HepG2 (cell line): ENCODE data around the gene DNAJA2. TPM values are rescaled to one million over a fixed set of nuclear protein-coding genes. Genes with fewer than 3 reads are reported as not detected.

Source experiments
- EP300 ChIP-seq, 3 experiments: sonication (generic) in 1 of 3; formaldehyde crosslinking in 1 of 3; IDR thresholded peaks; 2 replicates each; pipeline versions ENCODE4 v1.5.1 to v1.6.1; 2011 to 2020; ENCODE audit warnings: low read depth in 2 of 3, low read length in 2 of 3, borderline replicate concordance in 1 of 3, improper control_type of control experiment in 1 of 3, mild to moderate bottlenecking in 1 of 3, missing genetic modification reagents in 1 of 3, moderate library complexity in 1 of 3
- GABPB1 ChIP-seq: IDR thresholded peaks from 2 replicates; pipeline ENCODE4 v1.6.1; 2016; ENCODE audit warnings: mild to moderate bottlenecking, missing genetic modification reagents, moderate library complexity, missing compliant biosample characterization
- THAP9 ChIP-seq: sonication (generic); formaldehyde crosslinking; IDR thresholded peaks from 2 replicates; pipeline ENCODE4; 2020; ENCODE audit warnings: missing genetic modification reagents, mild to moderate bottlenecking, borderline replicate concordance
- UBTF ChIP-seq: sonication (generic); formaldehyde crosslinking; IDR thresholded peaks from 2 replicates; pipeline ENCODE4 v1.4.0; 2020; ENCODE audit warnings: mild to moderate bottlenecking, missing genetic modification reagents
- ZNF432 ChIP-seq: sonication (generic); formaldehyde crosslinking; IDR thresholded peaks from 2 replicates; pipeline ENCODE4 v1.5.0; 2020; ENCODE audit warnings: missing genetic modification reagents, mild to moderate bottlenecking, borderline replicate concordance
- ZNF740 ChIP-seq: sonication (generic); formaldehyde crosslinking; IDR thresholded peaks from 2 replicates; pipeline ENCODE4 v1.4.0; 2020; ENCODE audit warnings: missing genetic modification reagents
- ZNF788 ChIP-seq: sonication (generic); formaldehyde crosslinking; IDR thresholded peaks from 2 replicates; pipeline ENCODE4 v1.5.0; 2020; ENCODE audit warnings: mild to moderate bottlenecking, missing genetic modification reagents, borderline replicate concordance
- polyA plus RNA-seq, 8 experiments: library from polyadenylated mRNA; depleted of rRNA in 3 of 8; stranded (reverse) in 7 of 8; unstranded in 1 of 8; fragments of >200 nt; fragmentation: Illumina TruSeq in 4 of 8; extraction: Trizol in 4 of 8; gene quantifications; 2 replicates each; pipeline versions ENCODE4 v1.2.1 to v1.2.3, GENCODE V29; 2011 to 2016; ENCODE audit warnings: low read depth in 4 of 8, missing spikeins in 1 of 8, mixed read lengths in 1 of 8; ENCODE audit not compliant: insufficient read depth in 1 of 8
- total RNA-seq, 5 experiments: library from RNA; depleted of rRNA; stranded (reverse); fragments of >200 nt; fragmentation: Illumina TruSeq; extraction: Trizol; gene quantifications; 2 replicates each; pipeline ENCODE4 v1.2.3, GENCODE V29; 2016; ENCODE audit warnings: low read depth in 1 of 5
- TF ChIP-seq, protein P1 (sequence below): sonication (generic); formaldehyde crosslinking; IDR thresholded peaks from one replicate; pipeline ENCODE4 v1.5.1; 2020; ENCODE audit warnings: mild to moderate bottlenecking, missing genetic modification reagents; ENCODE audit errors: not compliant biosample characterization
- TF ChIP-seq, protein P2 (sequence below): sonication (generic); formaldehyde crosslinking; IDR thresholded peaks from 2 replicates; pipeline ENCODE4 v1.4.0; 2020; ENCODE audit warnings: mild to moderate bottlenecking, low read depth, missing genetic modification reagents

The DNAJA2 gene
- total and polyA plus RNA-seq, 2 of the 13 experiments (the other 11 are each of a cell fraction or from before 2014, with no cell fraction given) = 25.4 to 176 TPM

GRCh38 chr16:46929378-46930332 is 43.8 kb downstream of the DNAJA2 start (continued):
- TF ChIP-seq, protein P1, sequence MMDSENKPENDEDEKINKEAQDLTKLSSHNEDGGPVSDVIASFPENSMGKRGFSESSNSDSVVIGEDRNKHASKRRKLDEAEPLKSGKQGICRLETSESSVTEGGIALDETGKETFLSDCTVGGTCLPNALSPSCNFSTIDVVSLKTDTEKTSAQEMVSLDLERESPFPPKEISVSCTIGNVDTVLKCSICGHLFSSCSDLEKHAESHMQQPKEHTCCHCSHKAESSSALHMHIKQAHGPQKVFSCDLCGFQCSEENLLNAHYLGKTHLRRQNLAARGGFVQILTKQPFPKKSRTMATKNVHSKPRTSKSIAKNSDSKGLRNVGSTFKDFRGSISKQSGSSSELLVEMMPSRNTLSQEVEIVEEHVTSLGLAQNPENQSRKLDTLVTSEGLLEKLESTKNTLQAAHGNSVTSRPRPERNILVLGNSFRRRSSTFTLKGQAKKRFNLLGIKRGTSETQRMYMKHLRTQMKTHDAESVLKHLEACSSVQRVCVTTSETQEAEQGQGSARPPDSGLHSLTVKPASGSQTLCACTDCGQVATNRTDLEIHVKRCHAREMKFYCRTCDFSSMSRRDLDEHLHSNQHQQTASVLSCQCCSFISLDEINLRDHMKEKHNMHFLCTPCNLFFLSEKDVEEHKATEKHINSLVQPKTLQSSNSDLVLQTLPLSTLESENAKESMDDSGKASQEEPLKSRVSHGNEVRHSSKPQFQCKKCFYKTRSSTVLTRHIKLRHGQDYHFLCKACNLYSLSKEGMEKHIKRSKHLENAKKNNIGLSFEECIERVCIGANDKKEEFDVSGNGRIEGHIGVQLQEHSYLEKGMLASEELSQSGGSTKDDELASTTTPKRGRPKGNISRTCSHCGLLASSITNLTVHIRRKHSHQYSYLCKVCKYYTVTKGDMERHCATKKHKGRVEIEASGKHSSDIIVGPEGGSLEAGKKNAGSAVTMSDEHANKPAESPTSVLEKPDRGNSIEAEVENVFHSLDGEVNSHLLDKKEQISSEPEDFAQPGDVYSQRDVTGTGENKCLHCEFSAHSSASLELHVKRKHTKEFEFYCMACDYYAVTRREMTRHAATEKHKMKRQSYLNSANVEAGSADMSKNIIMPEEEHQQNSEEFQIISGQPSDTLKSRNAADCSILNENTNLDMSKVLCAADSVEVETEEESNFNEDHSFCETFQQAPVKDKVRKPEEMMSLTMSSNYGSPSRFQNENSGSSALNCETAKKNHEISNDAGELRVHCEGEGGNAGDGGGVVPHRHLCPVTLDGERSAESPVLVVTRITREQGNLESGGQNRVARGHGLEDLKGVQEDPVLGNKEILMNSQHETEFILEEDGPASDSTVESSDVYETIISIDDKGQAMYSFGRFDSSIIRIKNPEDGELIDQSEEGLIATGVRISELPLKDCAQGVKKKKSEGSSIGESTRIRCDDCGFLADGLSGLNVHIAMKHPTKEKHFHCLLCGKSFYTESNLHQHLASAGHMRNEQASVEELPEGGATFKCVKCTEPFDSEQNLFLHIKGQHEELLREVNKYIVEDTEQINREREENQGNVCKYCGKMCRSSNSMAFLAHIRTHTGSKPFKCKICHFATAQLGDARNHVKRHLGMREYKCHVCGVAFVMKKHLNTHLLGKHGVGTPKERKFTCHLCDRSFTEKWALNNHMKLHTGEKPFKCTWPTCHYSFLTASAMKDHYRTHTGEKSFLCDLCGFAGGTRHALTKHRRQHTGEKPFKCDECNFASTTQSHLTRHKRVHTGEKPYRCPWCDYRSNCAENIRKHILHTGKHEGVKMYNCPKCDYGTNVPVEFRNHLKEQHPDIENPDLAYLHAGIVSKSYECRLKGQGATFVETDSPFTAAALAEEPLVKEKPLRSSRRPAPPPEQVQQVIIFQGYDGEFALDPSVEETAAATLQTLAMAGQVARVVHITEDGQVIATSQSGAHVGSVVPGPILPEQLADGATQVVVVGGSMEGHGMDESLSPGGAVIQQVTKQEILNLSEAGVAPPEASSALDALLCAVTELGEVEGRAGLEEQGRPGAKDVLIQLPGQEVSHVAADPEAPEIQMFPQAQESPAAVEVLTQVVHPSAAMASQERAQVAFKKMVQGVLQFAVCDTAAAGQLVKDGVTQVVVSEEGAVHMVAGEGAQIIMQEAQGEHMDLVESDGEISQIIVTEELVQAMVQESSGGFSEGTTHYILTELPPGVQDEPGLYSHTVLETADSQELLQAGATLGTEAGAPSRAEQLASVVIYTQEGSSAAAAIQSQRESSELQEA = peak; percentile 94
- TF ChIP-seq GABPB1 (CRISPR knock-in tag) (0 out of 2 replicates have a peak, but pooled peaks have one; percentile 31), ZNF432 (no peak), ZNF740 (CRISPR knock-in tag) (no peak), ZNF788 (CRISPR knock-in tag) (0 out of 2 replicates have a peak, but pooled peaks have one; percentile 18), THAP9 (CRISPR knock-in tag) (no peak), EP300 (IDR thresholded peaks at IDR 0.05; ENCODE audit: low read depth in 2 of 2, low read length in 2 of 2) (no peak), EP300 (CRISPR knock-in tag; IDR thresholded peaks at IDR 0.05; ENCODE audit: borderline replicate concordance) (no peak), UBTF (CRISPR knock-in tag) (0 out of 2 replicates have a peak, but pooled peaks have one; percentile 37)
- TF ChIP-seq, protein P2, sequence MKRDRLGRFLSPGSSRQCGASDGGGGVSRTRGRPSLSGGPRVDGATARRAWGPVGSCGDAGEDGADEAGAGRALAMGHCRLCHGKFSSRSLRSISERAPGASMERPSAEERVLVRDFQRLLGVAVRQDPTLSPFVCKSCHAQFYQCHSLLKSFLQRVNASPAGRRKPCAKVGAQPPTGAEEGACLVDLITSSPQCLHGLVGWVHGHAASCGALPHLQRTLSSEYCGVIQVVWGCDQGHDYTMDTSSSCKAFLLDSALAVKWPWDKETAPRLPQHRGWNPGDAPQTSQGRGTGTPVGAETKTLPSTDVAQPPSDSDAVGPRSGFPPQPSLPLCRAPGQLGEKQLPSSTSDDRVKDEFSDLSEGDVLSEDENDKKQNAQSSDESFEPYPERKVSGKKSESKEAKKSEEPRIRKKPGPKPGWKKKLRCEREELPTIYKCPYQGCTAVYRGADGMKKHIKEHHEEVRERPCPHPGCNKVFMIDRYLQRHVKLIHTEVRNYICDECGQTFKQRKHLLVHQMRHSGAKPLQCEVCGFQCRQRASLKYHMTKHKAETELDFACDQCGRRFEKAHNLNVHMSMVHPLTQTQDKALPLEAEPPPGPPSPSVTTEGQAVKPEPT = 0 out of 2 replicates have a peak, but pooled peaks have one; percentile 24
